HCT116 (cell line): ENCODE data around the gene JSRP1. TPM values are rescaled to one million over a fixed set of nuclear protein-coding genes. Genes with fewer than 3 reads are reported as not detected.

ENCODE experiments used
- ATAC-seq: fragments of 200-7000 bp; cut with Tn5 transposase; 2 replicates; pipeline ENCODE4 v1.9.1; 2020; ENCODE audit warnings: mild to moderate bottlenecking, moderate library complexity
- BruUV-seq: library from RNA; stranded (reverse); fragments of 400-500 nt; replicated peaks from 2 replicates; lab custom pipeline; 2021; lab: Mats Ljungman, UMichigan
- CTCF ChIA-PET: fragments of 300-600 bp; sonication (Branson Sonifier 250); formaldehyde crosslinking; loops from one replicate; lab custom pipeline; 2021; ENCODE audit warnings: antibody characterized with exemption; lab: Charles Lee
- POLR2A ChIA-PET: fragments of 300-600, 350-600 bp; sonication (Branson Sonifier 250); formaldehyde crosslinking; loops from one replicate; lab custom pipeline; 2021; ENCODE audit warnings: antibody characterized with exemption; lab: Charles Lee
- RAD21 ChIA-PET, 2 experiments: fragments of 300-600 bp; sonication (Branson Sonifier 250); formaldehyde crosslinking; loops; one replicate each; lab custom pipeline; 2023; ENCODE audit warnings: low total read pairs in 2 of 2; ENCODE audit not compliant: uncharacterized antibody in 2 of 2, unreplicated experiment in 2 of 2, low non-redundant PET in 1 of 2; lab: Charles Lee
- DNase-seq: peaks from one replicate; pipeline ENCODE4 v3.0.0-alpha.2; 2010; ENCODE audit warnings: low read depth, low spot score
- H2AFZ ChIP-seq: fragments of 200-600 bp; shearing (Covaris generic), sonication (generic); 2 replicates; pipeline ENCODE4 v1.6.1; 2017; ENCODE audit warnings: low read depth, mixed run types, mixed read lengths, antibody characterized with exemption, low read length; ENCODE audit not compliant: poor library complexity, severe bottlenecking
- H3K27ac ChIP-seq: 2 replicates; pipeline ENCODE4 v1.5.1; 2012; ENCODE audit warnings: low read depth, low read length
- H3K27me3 ChIP-seq: fragments of 200-600 bp; sonication (generic); 2 replicates; pipeline ENCODE4 v1.6.1; 2016; ENCODE audit warnings: mixed run types, low read length, mixed read lengths; ENCODE audit not compliant: insufficient read depth
- H3K36me3 ChIP-seq, 2 experiments: fragments of 200-500 bp in 1 of 2; fragments of 200-600 bp in 1 of 2; sonication (Bioruptor generic) in 1 of 2; sonication (generic) in 1 of 2; 2 replicates each; pipeline versions ENCODE4 v1.5.1 to v1.6.1; 2014 to 2016; ENCODE audit warnings: low read length in 2 of 2, inconsistent platforms in 1 of 2, mixed read lengths in 1 of 2, mixed run types in 1 of 2; ENCODE audit not compliant: insufficient read depth in 2 of 2, control insufficient read depth in 1 of 2
- H3K4me1 ChIP-seq, 2 experiments: fragments of 200-600 bp in 1 of 2; sonication (generic) in 1 of 2; 2 replicates each; pipeline versions ENCODE4 v1.5.1 to v1.6.1; 2012 to 2017; ENCODE audit warnings: low read length in 2 of 2, inconsistent platforms in 1 of 2, mild to moderate bottlenecking in 1 of 2, mixed read lengths in 1 of 2, mixed run types in 1 of 2, moderate library complexity in 1 of 2; ENCODE audit not compliant: insufficient read depth in 2 of 2, control insufficient read depth in 1 of 2
- H3K4me2 ChIP-seq: fragments of 200-600 bp; sonication (generic); 2 replicates; pipeline ENCODE4 v1.6.1; 2017; ENCODE audit warnings: mixed run types, low read length, mixed read lengths
- H3K4me3 ChIP-seq, 2 experiments: fragments of 200-600 bp in 1 of 2; sonication (generic) in 1 of 2; replicated peaks in 1 of 2; 2 replicates each; pipeline ENCODE4 v1.5.1; 2011 to 2016; ENCODE audit warnings: low read length in 2 of 2, control low read depth in 1 of 2, low read depth in 1 of 2, mild to moderate bottlenecking in 1 of 2, mixed read lengths in 1 of 2, mixed run types in 1 of 2
- H3K79me2 ChIP-seq: fragments of 200-600 bp; sonication (generic); 2 replicates; pipeline ENCODE4 v1.6.1; 2017; ENCODE audit warnings: mild to moderate bottlenecking, mixed run types, low read length, moderate library complexity, mixed read lengths; ENCODE audit not compliant: insufficient read depth
- H3K9ac ChIP-seq: fragments of 200-600 bp; sonication (generic); 2 replicates; pipeline ENCODE4 v1.6.1; 2016; ENCODE audit warnings: low read length, mixed read lengths
- H3K9me2 ChIP-seq: fragments of 200-600 bp; sonication (generic), shearing (Covaris generic); 2 replicates; pipeline ENCODE4 v1.6.1; 2017; ENCODE audit warnings: mixed run types, mild to moderate bottlenecking, moderate library complexity; ENCODE audit not compliant: insufficient read depth
- H3K9me3 ChIP-seq, 2 experiments: fragments of 200-500 bp in 1 of 2; fragments of 200-600 bp in 1 of 2; sonication (Bioruptor generic) in 1 of 2; sonication (generic) in 1 of 2; 2 replicates each; pipeline ENCODE4 v1.6.1; 2014 to 2017; ENCODE audit warnings: low read length in 2 of 2, mixed read lengths in 2 of 2, inconsistent platforms in 1 of 2, low read depth in 1 of 2, mild to moderate bottlenecking in 1 of 2, mixed run types in 1 of 2, moderate library complexity in 1 of 2; ENCODE audit not compliant: control insufficient read depth in 1 of 2, insufficient read depth in 1 of 2
- H4K20me1 ChIP-seq: fragments of 200-600 bp; sonication (generic), shearing (Covaris generic); 2 replicates; pipeline ENCODE4 v1.6.1; 2017; ENCODE audit warnings: mixed run types, mild to moderate bottlenecking, moderate library complexity; ENCODE audit not compliant: insufficient read depth
- ATF3 ChIP-seq: IDR thresholded peaks from 2 replicates; pipeline ENCODE4 v1.6.1; 2012
- CEBPB ChIP-seq: IDR thresholded peaks from 2 replicates; pipeline ENCODE4 v1.6.1; 2012; ENCODE audit warnings: low read depth
- CTCF ChIP-seq, 3 experiments: fragments of 200-600 bp in 1 of 3; sonication (generic) in 1 of 3; IDR thresholded peaks in 2 of 3; conservative IDR thresholded peaks in 1 of 3; 2 replicates each; pipeline ENCODE4 v1.5.1; 2012 to 2017; ENCODE audit warnings: low read depth in 2 of 3, low read length in 2 of 3, antibody characterized with exemption in 1 of 3, borderline replicate concordance in 1 of 3, control low read depth in 1 of 3, mild to moderate bottlenecking in 1 of 3, mixed read lengths in 1 of 3, mixed run types in 1 of 3, moderate library complexity in 1 of 3; ENCODE audit not compliant: insufficient read depth in 1 of 3
- EGR1 ChIP-seq: IDR thresholded peaks from 2 replicates; pipeline ENCODE4 v1.6.1; 2012; ENCODE audit warnings: low read depth
- EZH2 ChIP-seq: fragments of 200-600 bp; sonication (generic); IDR thresholded peaks from 2 replicates; pipeline ENCODE4 v1.6.1; 2017; ENCODE audit warnings: antibody characterized with exemption, mixed run types
- EZH2phosphoT487 ChIP-seq: fragments of 200-600 bp; IDR thresholded peaks from 2 replicates; pipeline ENCODE4 v1.6.1; 2018; ENCODE audit warnings: antibody characterized with exemption, borderline replicate concordance
- FOSL1 ChIP-seq: IDR thresholded peaks from 2 replicates; pipeline ENCODE4 v1.6.1; 2012; ENCODE audit warnings: low read depth
- JUND ChIP-seq: IDR thresholded peaks from 2 replicates; pipeline ENCODE4 v1.6.1; 2012
- MAX ChIP-seq: IDR thresholded peaks from 2 replicates; pipeline ENCODE4 v1.6.1; 2012
- POLR2A ChIP-seq: IDR thresholded peaks from 2 replicates; pipeline ENCODE4 v1.7.0; 2011; ENCODE audit warnings: borderline replicate concordance; ENCODE audit not compliant: insufficient read depth, insufficient read length; ENCODE audit errors: extremely low read depth
- POLR2AphosphoS5 ChIP-seq: IDR thresholded peaks from 2 replicates; pipeline ENCODE4 v1.6.1; 2011; ENCODE audit warnings: mild to moderate bottlenecking, low read depth, low read length, moderate library complexity
- RAD21 ChIP-seq: IDR thresholded peaks from 2 replicates; pipeline ENCODE4 v1.6.1; 2012; ENCODE audit warnings: low read depth, mild to moderate bottlenecking
- REST ChIP-seq: IDR thresholded peaks from 2 replicates; pipeline ENCODE4 v1.6.1; 2012; ENCODE audit warnings: low read depth
- SIN3A ChIP-seq: IDR thresholded peaks from 2 replicates; pipeline ENCODE4 v1.6.1; 2012; ENCODE audit warnings: low read depth
- SP1 ChIP-seq: IDR thresholded peaks from 2 replicates; pipeline ENCODE4 v1.6.1; 2012; ENCODE audit warnings: low read depth
- SRF ChIP-seq: IDR thresholded peaks from 2 replicates; pipeline ENCODE4 v1.6.1; 2012; ENCODE audit warnings: low read depth
- TCF7L2 ChIP-seq: IDR thresholded peaks from 2 replicates; pipeline ENCODE4 v1.7.0; 2011; ENCODE audit warnings: borderline replicate concordance, inconsistent platforms; ENCODE audit not compliant: insufficient read depth, insufficient read length; ENCODE audit errors: extremely low read depth
- YY1 ChIP-seq: IDR thresholded peaks from 2 replicates; pipeline ENCODE4 v1.6.1; 2011; ENCODE audit warnings: low read length, low read depth, moderate library complexity, mild to moderate bottlenecking; ENCODE audit not compliant: insufficient replicate concordance; ENCODE audit errors: extremely low read depth
- ZBTB33 ChIP-seq: IDR thresholded peaks from 2 replicates; pipeline ENCODE4 v1.6.1; 2011; ENCODE audit warnings: mild to moderate bottlenecking, low read length, moderate library complexity; ENCODE audit not compliant: insufficient replicate concordance; ENCODE audit errors: extremely low read depth
- ZNF274 ChIP-seq: fragments of 200-500 bp; sonication (Bioruptor generic); IDR thresholded peaks from 2 replicates; pipeline ENCODE4 v1.6.1; 2014; ENCODE audit warnings: mild to moderate bottlenecking, low read depth, low read length, inconsistent platforms
- intact Hi-C: fragments of 100-400 bp; cut with micrococcal nuclease; formaldehyde crosslinking; loops from 2 replicates; pipeline ENCODE4 v1.10.0; 2022
- total RNA-seq: library from RNA; stranded (reverse); gene quantifications from one replicate; pipeline ENCODE4 v1.2.1, GENCODE V29; 2021; ENCODE audit not compliant: unreplicated experiment

JSRP1 gene
- total RNA-seq, 1 experiment from 2014 or later: 0.30 TPM

- Histone ChIP-seq H3K9me3 (no peaks in the 10 kb centered on the region), H4K20me1 (no peaks in the 10 kb centered on the region), H3K27ac (no peak overlapping the region), H3K79me2 (no peaks in the 10 kb centered on the region), H3K4me2 (no peak overlapping the region), H3K9ac (no peak overlapping the region), H3K4me1 (no peaks in the 10 kb centered on the region), H3K9me2 (no peaks in the 10 kb centered on the region), H3K36me3 (peaks cover 11 to 32% of the 10 kb centered on the region in 2 experiments; a peak in 3 of 4 replicates), H2AFZ (no peak overlapping the region), H3K4me3 (no peak overlapping the region), H3K27me3 (no peaks in the 10 kb centered on the region)
- no peak for TF ChIP-seq MAX
- no peak for TF ChIP-seq CEBPB
- no peak for TF ChIP-seq YY1
- TF ChIP-seq TCF7L2: no peak
- no peak for TF ChIP-seq EGR1
- no peak for TF ChIP-seq POLR2A
- TF ChIP-seq RAD21: no peak
- no peak for TF ChIP-seq JUND
- TF ChIP-seq ZNF274: no peak
- TF ChIP-seq ATF3: no peak
- no peak for TF ChIP-seq EZH2
- no peak for TF ChIP-seq SRF
- no peak for TF ChIP-seq FOSL1
- no peak for TF ChIP-seq ZBTB33
- no peak for TF ChIP-seq SP1
- no peak for TF ChIP-seq CTCF (IDR thresholded peaks at IDR 0.05 in 2 of 3, conservative IDR thresholded peaks at IDR 0.05 in 1 of 3; ENCODE audit: borderline replicate concordance in 1 of 3, insufficient read depth in 1 of 3, low read depth in 2 of 3, low read length in 2 of 3)
- no peak for TF ChIP-seq POLR2AphosphoS5
- no peak for TF ChIP-seq REST
- no peak for TF ChIP-seq SIN3A
- TF ChIP-seq EZH2phosphoT487: no peak
- no TSS peak for BruUV-seq
- ChIA-PET RAD21 (no interaction called here), CTCF (no interaction called here), POLR2A (no interaction called here)
- ATAC-seq: no peak
- DNase-seq: no peak
- intact Hi-C loops: no loop called here
These were observed 30.7 kb downstream of the JSRP1 start for GRCh38 chr19:2225415-2226050.
